LNCAP (cell line): ENCODE data around the gene KIF22.

Source experiments
- CTCF ChIP-seq: fragments of 450-650 bp; IDR thresholded peaks from 2 replicates; pipeline ENCODE4 v1.5.1; 2017; ENCODE audit warnings: mild to moderate bottlenecking

Gene KIF22

DNA sequence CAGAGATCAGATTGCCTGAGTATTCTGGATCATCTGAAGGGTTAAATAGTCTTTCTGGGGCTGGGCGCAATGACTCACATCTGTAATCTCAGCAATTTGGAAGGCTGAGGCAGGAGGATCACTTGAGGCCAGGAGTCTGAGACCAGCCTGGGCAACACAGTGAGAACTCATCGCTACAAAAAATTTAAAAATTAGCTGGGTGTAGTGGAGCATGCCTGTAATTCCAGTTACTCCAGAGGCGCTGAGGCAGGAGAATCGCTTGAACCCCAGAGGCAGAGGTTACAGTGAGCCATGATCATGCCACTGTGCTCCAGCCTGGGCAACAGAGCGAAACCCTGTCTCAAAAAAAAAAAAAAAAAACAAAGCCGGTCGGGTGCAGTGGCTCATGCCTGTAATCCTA lies 45.4 kb downstream of the KIF22 start:
- no peak for TF ChIP-seq CTCF

GRCh38 chr16:29836623-29837022 lies 46.1 kb downstream of the KIF22 start:
- no peak for TF ChIP-seq CTCF

DNA sequence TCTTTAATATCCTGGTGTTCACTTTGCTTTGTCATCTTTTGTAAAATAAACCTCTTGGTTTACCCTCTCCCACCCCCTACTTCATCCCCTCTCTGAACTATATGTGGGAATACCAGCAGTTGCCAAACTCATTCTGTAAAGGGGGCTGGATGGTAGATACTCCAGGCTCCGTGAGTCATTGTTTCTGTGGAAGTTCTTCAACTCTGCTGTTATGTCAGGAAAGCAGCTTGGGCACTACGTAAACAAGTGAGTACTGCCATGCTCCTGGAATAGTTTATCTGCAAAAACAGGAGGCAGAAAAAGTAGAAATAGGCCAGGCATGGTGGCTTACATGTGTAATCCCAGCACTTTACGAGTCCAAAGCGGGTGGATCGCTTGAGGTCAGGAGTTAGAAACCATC lies 47.3 kb downstream of the KIF22 start:
- TF ChIP-seq CTCF: no peak

DNA sequence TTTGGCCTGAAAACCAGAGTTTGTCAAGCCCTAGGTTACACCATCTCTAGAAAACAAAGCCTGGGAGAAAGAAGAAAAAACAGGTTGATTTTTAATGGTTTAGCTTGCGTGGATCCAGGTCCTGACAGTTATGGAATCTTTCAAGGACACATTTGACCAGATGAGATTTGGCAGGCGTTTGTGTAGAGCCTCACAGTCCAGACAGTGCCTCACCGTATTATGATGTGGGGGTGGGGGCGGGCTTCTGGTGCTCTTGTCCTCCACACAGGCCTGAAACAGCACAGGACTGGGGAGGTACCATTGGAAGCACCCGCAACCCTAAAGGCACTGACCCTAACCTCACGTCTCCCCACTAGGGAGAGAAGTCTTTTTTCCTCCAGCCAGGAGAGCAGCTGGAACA lies 49.3 kb downstream of the KIF22 start:
- TF ChIP-seq CTCF: no peak

- no peak for TF ChIP-seq CTCF
Observed at GRCh38 chr16:29840240-29840639, 49.7 kb downstream of the KIF22 start.

DNA sequence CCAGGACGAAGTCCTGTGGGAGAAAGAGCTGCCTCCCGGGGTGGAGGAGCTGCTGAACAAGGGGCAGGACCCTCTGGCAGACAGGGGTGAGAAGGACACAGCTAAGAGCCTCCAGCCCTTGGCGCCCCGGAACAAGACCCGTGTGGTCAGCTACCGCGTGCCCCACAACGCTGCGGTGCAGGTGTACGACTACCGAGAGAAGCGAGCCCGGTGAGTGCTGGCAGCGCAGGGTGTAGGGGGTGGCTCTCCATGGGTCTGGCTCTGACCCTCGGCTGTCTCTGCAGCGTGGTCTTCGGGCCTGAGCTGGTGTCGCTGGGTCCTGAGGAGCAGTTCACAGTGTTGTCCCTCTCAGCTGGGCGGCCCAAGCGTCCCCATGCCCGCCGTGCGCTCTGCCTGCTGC lies 51.1 kb downstream of the KIF22 start:
- TF ChIP-seq CTCF: no peak

DNA sequence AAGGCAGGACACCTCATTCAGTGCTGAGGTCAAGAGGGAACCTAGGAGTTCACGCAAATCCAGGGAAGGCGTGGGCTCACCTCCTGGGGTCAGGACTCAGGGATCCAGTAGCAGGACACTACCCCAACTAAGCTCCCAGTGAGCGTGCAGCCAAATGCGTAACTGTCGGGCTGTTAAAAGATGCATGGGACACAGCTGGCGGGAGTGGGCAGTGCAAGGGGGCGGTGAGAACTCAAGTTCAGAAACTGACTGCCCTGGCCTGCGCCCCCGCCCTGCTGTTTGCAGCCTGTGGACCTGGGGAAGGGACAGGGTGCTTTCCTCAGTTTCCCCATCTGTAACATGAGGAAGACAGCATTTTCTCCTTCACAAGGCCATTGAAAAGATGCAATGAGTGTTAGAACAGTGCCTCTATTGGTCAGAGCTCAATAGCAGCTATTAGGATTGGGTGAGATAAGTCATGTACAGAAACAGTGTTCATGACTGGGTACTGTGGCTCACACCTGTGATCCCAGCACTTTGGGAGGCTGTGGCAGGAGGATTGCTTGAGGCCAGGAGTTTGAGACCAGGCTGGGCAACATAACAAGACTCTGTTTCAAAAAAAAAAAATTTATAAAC lies 52.3 kb downstream of the KIF22 start:
- TF ChIP-seq CTCF: no peak

DNA sequence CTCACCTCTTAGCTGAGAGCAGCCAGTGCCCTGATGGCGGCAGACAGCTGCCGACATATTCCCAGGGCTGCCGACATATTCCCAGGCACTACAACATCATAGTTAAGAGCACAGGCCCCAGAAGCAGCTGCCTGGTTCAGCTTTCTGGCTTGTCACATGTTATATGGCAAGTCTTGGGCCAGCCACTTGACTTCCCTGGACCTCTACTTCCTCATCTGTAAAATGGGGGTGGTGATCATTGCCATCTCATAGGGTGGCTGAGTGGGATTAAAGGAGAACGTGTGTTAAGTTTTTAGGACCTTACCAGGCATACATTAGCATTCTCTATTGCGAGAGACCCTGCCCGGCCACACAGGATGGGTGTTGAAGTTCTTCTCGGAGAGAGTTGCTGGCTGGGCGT lies 53.4 kb downstream of the KIF22 start:
- no peak for TF ChIP-seq CTCF
